Caco-2 (cell line): Measurements from ENCODE around the gene BTBD8. TPM values are rescaled to one million over a fixed set of nuclear protein-coding genes. Genes with fewer than 3 reads are reported as not detected.

ENCODE experiments used
- BruUV-seq: library from RNA; stranded (reverse); fragments of 400-500 nt; replicated peaks from 2 replicates; lab custom pipeline; 2021; lab: Mats Ljungman, UMichigan
- CTCF ChIA-PET: fragments of 300-600 bp; sonication (Branson Sonifier 250); formaldehyde crosslinking; loops from one replicate; lab custom pipeline; 2022; ENCODE audit warnings: antibody characterized with exemption; lab: Charles Lee
- POLR2A ChIA-PET: fragments of 300-600 bp; sonication (Branson Sonifier 250); formaldehyde crosslinking; loops from one replicate; lab custom pipeline; 2022; ENCODE audit warnings: antibody characterized with exemption; lab: Charles Lee
- DNase-seq, 2 experiments: peaks; one replicate each; pipeline versions ENCODE4 v3.0.0 to v3.0.0-alpha.2; 2020 to 2022
- H3K27me3 ChIP-seq: replicated peaks from 2 replicates; pipeline ENCODE4 v1.6.0; 2011; ENCODE audit warnings: low read length; ENCODE audit not compliant: control insufficient read depth, insufficient read depth
- H3K36me3 ChIP-seq: 2 replicates; pipeline ENCODE4 v1.5.1; 2011; ENCODE audit warnings: low read length; ENCODE audit not compliant: control insufficient read depth, insufficient read depth
- H3K4me1 ChIP-seq: fragments of 250-450 bp; sonication (Bioruptor Pico); 2 replicates; pipeline ENCODE4 v1.5.1; 2020; ENCODE audit warnings: mild to moderate bottlenecking
- H3K4me3 ChIP-seq: 2 replicates; pipeline ENCODE4 v1.5.1; 2011; ENCODE audit warnings: low read depth, mild to moderate bottlenecking, control low read depth, low read length
- H3K9me3 ChIP-seq: fragments of 250-450 bp; sonication (Bioruptor Pico); 2 replicates; pipeline ENCODE4 v1.5.1; 2020; ENCODE audit warnings: mild to moderate bottlenecking, moderate library complexity
- H3K27ac Mint-ChIP-seq: one replicate; pipeline ENCODE4 v1.8.0; 2022; ENCODE audit warnings: mixed read lengths; ENCODE audit not compliant: unreplicated experiment
- H3K27me3 Mint-ChIP-seq: one replicate; pipeline ENCODE4 v1.8.0; 2022; ENCODE audit warnings: mixed read lengths; ENCODE audit not compliant: insufficient read depth, unreplicated experiment
- H3K36me3 Mint-ChIP-seq: one replicate; pipeline ENCODE4 v1.8.0; 2022; ENCODE audit warnings: mild to moderate bottlenecking, mixed read lengths; ENCODE audit not compliant: insufficient read depth, unreplicated experiment
- H3K4me1 Mint-ChIP-seq: one replicate; pipeline ENCODE4 v1.8.0; 2022; ENCODE audit warnings: low read depth, mixed read lengths; ENCODE audit not compliant: unreplicated experiment
- H3K4me3 Mint-ChIP-seq: one replicate; pipeline ENCODE4 v1.8.0; 2022; ENCODE audit warnings: mild to moderate bottlenecking, moderate library complexity, mixed read lengths; ENCODE audit not compliant: unreplicated experiment
- H3K9me3 Mint-ChIP-seq: one replicate; pipeline ENCODE4 v1.8.0; 2022; ENCODE audit warnings: mixed read lengths; ENCODE audit not compliant: unreplicated experiment
- intact Hi-C: fragments of 100-400 bp; cut with micrococcal nuclease; formaldehyde crosslinking; loops from one replicate; pipeline ENCODE4 v1.10.0; 2022; ENCODE audit not compliant: unreplicated experiment
- total RNA-seq: library from RNA; stranded (reverse); gene quantifications from 2 replicates; pipeline ENCODE4 v1.2.3, GENCODE V29; 2022
- TF ChIP-seq, protein P1 (sequence below), 2 experiments: fragments of 200-600 bp in 1 of 2; IDR thresholded peaks; 1 replicate in 1 of 2; 2 replicates in 1 of 2; pipeline versions ENCODE4 v1.5.1 to v1.8.0; 2011 to 2022; ENCODE audit warnings: antibody characterized with exemption in 1 of 2, control low read depth in 1 of 2, inconsistent platforms in 1 of 2, low read depth in 1 of 2, low read length in 1 of 2, mild to moderate bottlenecking in 1 of 2, moderate library complexity in 1 of 2; ENCODE audit not compliant: insufficient read depth in 1 of 2, severe bottlenecking in 1 of 2, unreplicated experiment in 1 of 2

The BTBD8 gene
- total RNA-seq, 1 experiment from 2014 or later: 1.1 TPM

DNA sequence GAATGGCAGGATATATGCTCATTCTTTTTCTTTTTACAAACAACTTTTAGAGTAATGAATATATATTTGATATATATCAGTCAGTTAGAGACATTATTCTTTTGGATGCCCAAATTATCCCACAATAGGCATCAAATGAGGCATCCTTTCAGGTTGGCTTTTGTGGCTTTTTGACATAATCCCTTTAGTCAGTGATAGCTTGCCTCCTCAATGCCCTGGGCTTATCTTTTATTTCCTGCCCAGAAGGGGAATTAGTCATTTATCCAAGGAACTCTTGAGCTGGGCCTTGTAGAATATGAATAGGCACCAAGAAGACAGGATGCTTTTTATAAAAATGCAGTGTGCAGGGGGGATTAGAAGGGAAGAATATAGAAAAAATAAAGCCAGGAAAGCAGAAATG is 28.2 kb upstream of the BTBD8 start:
- TF ChIP-seq, protein P1, sequence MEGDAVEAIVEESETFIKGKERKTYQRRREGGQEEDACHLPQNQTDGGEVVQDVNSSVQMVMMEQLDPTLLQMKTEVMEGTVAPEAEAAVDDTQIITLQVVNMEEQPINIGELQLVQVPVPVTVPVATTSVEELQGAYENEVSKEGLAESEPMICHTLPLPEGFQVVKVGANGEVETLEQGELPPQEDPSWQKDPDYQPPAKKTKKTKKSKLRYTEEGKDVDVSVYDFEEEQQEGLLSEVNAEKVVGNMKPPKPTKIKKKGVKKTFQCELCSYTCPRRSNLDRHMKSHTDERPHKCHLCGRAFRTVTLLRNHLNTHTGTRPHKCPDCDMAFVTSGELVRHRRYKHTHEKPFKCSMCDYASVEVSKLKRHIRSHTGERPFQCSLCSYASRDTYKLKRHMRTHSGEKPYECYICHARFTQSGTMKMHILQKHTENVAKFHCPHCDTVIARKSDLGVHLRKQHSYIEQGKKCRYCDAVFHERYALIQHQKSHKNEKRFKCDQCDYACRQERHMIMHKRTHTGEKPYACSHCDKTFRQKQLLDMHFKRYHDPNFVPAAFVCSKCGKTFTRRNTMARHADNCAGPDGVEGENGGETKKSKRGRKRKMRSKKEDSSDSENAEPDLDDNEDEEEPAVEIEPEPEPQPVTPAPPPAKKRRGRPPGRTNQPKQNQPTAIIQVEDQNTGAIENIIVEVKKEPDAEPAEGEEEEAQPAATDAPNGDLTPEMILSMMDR (IDR thresholded peaks at IDR 0.05; ENCODE audit: insufficient read depth in 1 of 2, low read depth in 1 of 2, low read length in 1 of 2, severe bottlenecking in 1 of 2, unreplicated experiment in 1 of 2): no peak
- H3K4me1 ChIP-seq: no peaks in the 10 kb centered on the region
- Mint-ChIP-seq H3K27ac (no peak overlapping the region), H3K4me3 (no peak overlapping the region), H3K9me3 (no peaks in the 10 kb centered on the region), H3K36me3 (no peaks in the 10 kb centered on the region), H3K4me1 (no peaks in the 10 kb centered on the region), H3K27me3 (peaks cover 3% of the 10 kb centered on the region)
- CTCF ChIA-PET: no interaction called here
- H3K4me3 ChIP-seq: no peak overlapping the region
- no TSS peak for BruUV-seq
- no peaks in the 10 kb centered on the region for H3K27me3 ChIP-seq
- POLR2A ChIA-PET: no interaction called here
- intact Hi-C loops: no loop called here
- DNase-seq: no peak
- no peaks in the 10 kb centered on the region for H3K36me3 ChIP-seq
- no peaks in the 10 kb centered on the region for H3K9me3 ChIP-seq

DNA sequence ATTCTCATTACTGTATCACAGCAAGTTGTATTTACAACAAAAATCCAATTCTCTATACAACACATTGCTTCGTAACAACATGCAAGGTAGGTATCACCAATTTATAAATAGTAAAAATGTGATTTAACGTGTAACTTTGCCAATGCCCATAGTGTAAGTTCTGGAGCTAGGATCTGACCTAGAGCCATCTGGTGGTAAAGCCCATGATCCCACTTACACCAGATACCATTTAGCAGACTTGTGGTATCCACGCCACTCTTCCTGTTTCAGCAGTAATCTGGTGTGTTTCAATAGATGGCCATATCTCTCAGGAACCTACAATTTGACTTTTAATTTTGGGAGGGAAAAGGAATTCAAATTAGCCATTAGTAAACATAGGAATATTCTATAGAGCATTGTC is 15.1 kb upstream of the BTBD8 start:
- H3K4me3 ChIP-seq: no peak overlapping the region
- TF ChIP-seq, protein P1 (IDR thresholded peaks at IDR 0.05; ENCODE audit: insufficient read depth in 1 of 2, low read depth in 1 of 2, low read length in 1 of 2, severe bottlenecking in 1 of 2, unreplicated experiment in 1 of 2): peak in 1 of 2 experiments; percentile 27
- no peaks in the 10 kb centered on the region for H3K36me3 Mint-ChIP-seq
- H3K4me1 Mint-ChIP-seq: no peaks in the 10 kb centered on the region
- H3K4me1 ChIP-seq: no peaks in the 10 kb centered on the region
- H3K9me3 ChIP-seq: no peaks in the 10 kb centered on the region
- no peaks in the 10 kb centered on the region for H3K27me3 ChIP-seq
- ChIA-PET POLR2A (no interaction called here), CTCF (no interaction called here)
- no peak overlapping the region for H3K4me3 Mint-ChIP-seq
- intact Hi-C loops: loop anchor here (1.0 kb wide), 2 partner anchors 15 to 68 kb away; partner anchors contain the start of gene BTBD8
- no peaks in the 10 kb centered on the region for H3K9me3 Mint-ChIP-seq
- DNase-seq: no peak
- H3K27me3 Mint-ChIP-seq: no peaks in the 10 kb centered on the region
- no peak overlapping the region for H3K27ac Mint-ChIP-seq
- no TSS peak for BruUV-seq
- H3K36me3 ChIP-seq: no peaks in the 10 kb centered on the region

DNA sequence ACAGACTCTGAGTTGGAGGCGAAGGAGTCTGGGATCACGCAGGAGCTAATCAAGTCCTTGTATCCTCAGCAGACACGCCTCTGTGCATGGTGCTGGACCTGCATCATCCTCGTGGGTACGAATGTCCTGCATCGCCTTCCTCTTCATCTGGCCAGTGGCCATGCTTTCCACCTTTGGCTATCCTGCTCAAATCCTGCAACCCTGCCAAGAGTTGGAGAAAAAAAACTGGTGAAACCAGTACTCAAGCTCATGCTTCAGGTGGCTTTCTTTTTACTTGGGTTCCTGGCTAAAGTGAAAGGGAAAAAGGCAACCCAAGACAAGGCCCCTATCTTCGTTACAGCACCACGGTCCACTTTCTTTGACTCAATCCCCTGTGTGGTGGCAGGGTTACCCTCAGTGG is 13.8 kb upstream of the BTBD8 start:
- Mint-ChIP-seq H3K9me3 (no peaks in the 10 kb centered on the region), H3K4me3 (no peak overlapping the region), H3K4me1 (no peaks in the 10 kb centered on the region), H3K27ac (no peak overlapping the region), H3K27me3 (no peaks in the 10 kb centered on the region), H3K36me3 (no peaks in the 10 kb centered on the region)
- CTCF ChIA-PET: no interaction called here
- DNase-seq: no peak
- Histone ChIP-seq H3K27me3 (no peaks in the 10 kb centered on the region), H3K36me3 (no peaks in the 10 kb centered on the region), H3K4me3 (no peak overlapping the region), H3K4me1 (no peaks in the 10 kb centered on the region), H3K9me3 (no peaks in the 10 kb centered on the region)
- TF ChIP-seq, protein P1 (IDR thresholded peaks at IDR 0.05; ENCODE audit: insufficient read depth in 1 of 2, low read depth in 1 of 2, low read length in 1 of 2, severe bottlenecking in 1 of 2, unreplicated experiment in 1 of 2): no peak
- POLR2A ChIA-PET: no interaction called here
- no TSS peak for BruUV-seq
- intact Hi-C loops: no loop called here
